ENCODE data around the gene CCR5AS.
"Not testable (repeated sequence)": the region's sequence is repeated elsewhere in the genome, so short reads cannot be mapped to it uniquely, and the experiment has no call there.

Gene CCR5AS

GRCh38 chr3:46426476-46426875 lies 19.6 kb upstream of the CCR5AS start:
- not testable (repeated sequence) for H3K27me3 ChIP-seq (ENCODE audit: control insufficient read depth, insufficient read depth, low read length); H3K9ac ChIP-seq (ENCODE audit: low read depth, low read length)

GRCh38 chr3:46423588-46423987 lies 16.7 kb upstream of the CCR5AS start:
- Histone ChIP-seq H3K36me3 (ENCODE audit: control insufficient read depth, insufficient read depth, low read length) (no peaks in the 10 kb centered on the region), H3K9ac (ENCODE audit: low read depth, low read length) (no peak overlapping the region), H3K9me3 (ENCODE audit: control insufficient read depth, insufficient read depth, low read length) (no peaks in the 10 kb centered on the region), H3K4me3 (ENCODE audit: low read depth, low read length) (no peak overlapping the region), H3K4me1 (ENCODE audit: control insufficient read depth, insufficient read depth, low read length) (peaks cover 2% of the 10 kb centered on the region), H3K27me3 (ENCODE audit: control insufficient read depth, insufficient read depth, low read length) (no peaks in the 10 kb centered on the region)

More at GRCh38 chr3:46426476-46426875, 19.6 kb upstream of the CCR5AS start:
- not testable (repeated sequence) for H3K9me3 ChIP-seq (ENCODE audit: control insufficient read depth, insufficient read depth, low read length); H3K4me1 ChIP-seq (ENCODE audit: control insufficient read depth, insufficient read depth, low read length); H3K36me3 ChIP-seq (ENCODE audit: control insufficient read depth, insufficient read depth, low read length); H3K4me3 ChIP-seq (ENCODE audit: low read depth, low read length)

- no peaks in the 10 kb centered on the region for H3K27me3 ChIP-seq (ENCODE audit: control insufficient read depth, insufficient read depth, low read length)
- no peaks in the 10 kb centered on the region for H3K9me3 ChIP-seq (ENCODE audit: control insufficient read depth, insufficient read depth, low read length)
- H3K36me3 ChIP-seq (ENCODE audit: control insufficient read depth, insufficient read depth, low read length): no peaks in the 10 kb centered on the region
- no peak overlapping the region for H3K9ac ChIP-seq (ENCODE audit: low read depth, low read length)
- H3K4me1 ChIP-seq (ENCODE audit: control insufficient read depth, insufficient read depth, low read length): peaks cover 2% of the 10 kb centered on the region
- no peak overlapping the region for H3K4me3 ChIP-seq (ENCODE audit: low read depth, low read length)
Observed at GRCh38 chr3:46422617-46423016, 15.8 kb upstream of the CCR5AS start.

GRCh38 chr3:46420931-46421330 lies 14.1 kb upstream of the CCR5AS start:
- H3K9me3 ChIP-seq (ENCODE audit: control insufficient read depth, insufficient read depth, low read length): no peaks in the 10 kb centered on the region
- no peaks in the 10 kb centered on the region for H3K27me3 ChIP-seq (ENCODE audit: control insufficient read depth, insufficient read depth, low read length)
- no peak overlapping the region for H3K9ac ChIP-seq (ENCODE audit: low read depth, low read length)
- H3K4me1 ChIP-seq (ENCODE audit: control insufficient read depth, insufficient read depth, low read length): peaks cover 5% of the 10 kb centered on the region
- no peaks in the 10 kb centered on the region for H3K36me3 ChIP-seq (ENCODE audit: control insufficient read depth, insufficient read depth, low read length)
- H3K4me3 ChIP-seq (ENCODE audit: low read depth, low read length): no peak overlapping the region

GRCh38 chr3:46419816-46420215 lies 12.9 kb upstream of the CCR5AS start:
- Histone ChIP-seq H3K4me1 (ENCODE audit: control insufficient read depth, insufficient read depth, low read length) (peaks cover 5% of the 10 kb centered on the region), H3K27me3 (ENCODE audit: control insufficient read depth, insufficient read depth, low read length) (no peaks in the 10 kb centered on the region)

GRCh38 chr3:46417841-46418611 lies 11.2 kb upstream of the CCR5AS start:
- Histone ChIP-seq H3K9me3 (ENCODE audit: control insufficient read depth, insufficient read depth, low read length) (no peaks in the 10 kb centered on the region), H3K36me3 (ENCODE audit: control insufficient read depth, insufficient read depth, low read length) (no peaks in the 10 kb centered on the region), H3K27me3 (ENCODE audit: control insufficient read depth, insufficient read depth, low read length) (no peaks in the 10 kb centered on the region), H3K4me1 (ENCODE audit: control insufficient read depth, insufficient read depth, low read length) (peaks cover 5% of the 10 kb centered on the region), H3K9ac (ENCODE audit: low read depth, low read length) (no peak overlapping the region), H3K4me3 (ENCODE audit: low read depth, low read length) (no peak overlapping the region)

More at GRCh38 chr3:46419816-46420215, 12.9 kb upstream of the CCR5AS start:
- no peak overlapping the region for H3K4me3 ChIP-seq (ENCODE audit: low read depth, low read length)
- no peaks in the 10 kb centered on the region for H3K9me3 ChIP-seq (ENCODE audit: control insufficient read depth, insufficient read depth, low read length)
- H3K9ac ChIP-seq (ENCODE audit: low read depth, low read length): no peak overlapping the region
- no peaks in the 10 kb centered on the region for H3K36me3 ChIP-seq (ENCODE audit: control insufficient read depth, insufficient read depth, low read length)

- Histone ChIP-seq H3K36me3 (ENCODE audit: control insufficient read depth, insufficient read depth, low read length) (no peaks in the 10 kb centered on the region), H3K4me1 (ENCODE audit: control insufficient read depth, insufficient read depth, low read length) (peaks cover 5% of the 10 kb centered on the region), H3K27me3 (ENCODE audit: control insufficient read depth, insufficient read depth, low read length) (no peaks in the 10 kb centered on the region), H3K4me3 (ENCODE audit: low read depth, low read length) (no peak overlapping the region), H3K9me3 (ENCODE audit: control insufficient read depth, insufficient read depth, low read length) (no peaks in the 10 kb centered on the region), H3K9ac (ENCODE audit: low read depth, low read length) (no peak overlapping the region)
Observed at GRCh38 chr3:46416811-46417510, 10.1 kb upstream of the CCR5AS start.

- Histone ChIP-seq H3K9ac (ENCODE audit: low read depth, low read length) (no peak overlapping the region), H3K9me3 (ENCODE audit: control insufficient read depth, insufficient read depth, low read length) (no peaks in the 10 kb centered on the region), H3K4me1 (ENCODE audit: control insufficient read depth, insufficient read depth, low read length) (peaks cover 5% of the 10 kb centered on the region), H3K36me3 (ENCODE audit: control insufficient read depth, insufficient read depth, low read length) (no peaks in the 10 kb centered on the region), H3K4me3 (ENCODE audit: low read depth, low read length) (no peak overlapping the region), H3K27me3 (ENCODE audit: control insufficient read depth, insufficient read depth, low read length) (no peaks in the 10 kb centered on the region)
Observed at GRCh38 chr3:46416125-46416810, 9.4 kb upstream of the CCR5AS start.

- Histone ChIP-seq H3K9me3 (ENCODE audit: control insufficient read depth, insufficient read depth, low read length) (no peaks in the 10 kb centered on the region), H3K9ac (ENCODE audit: low read depth, low read length) (no peak overlapping the region), H3K27me3 (ENCODE audit: control insufficient read depth, insufficient read depth, low read length) (no peaks in the 10 kb centered on the region), H3K4me1 (ENCODE audit: control insufficient read depth, insufficient read depth, low read length) (peaks cover 5% of the 10 kb centered on the region), H3K4me3 (ENCODE audit: low read depth, low read length) (no peak overlapping the region), H3K36me3 (ENCODE audit: control insufficient read depth, insufficient read depth, low read length) (no peaks in the 10 kb centered on the region)
Observed at GRCh38 chr3:46414739-46415138, 7.9 kb upstream of the CCR5AS start.

- Histone ChIP-seq H3K27me3 (ENCODE audit: control insufficient read depth, insufficient read depth, low read length) (no peaks in the 10 kb centered on the region), H3K4me3 (ENCODE audit: low read depth, low read length) (no peak overlapping the region), H3K9ac (ENCODE audit: low read depth, low read length) (no peak overlapping the region), H3K36me3 (ENCODE audit: control insufficient read depth, insufficient read depth, low read length) (no peaks in the 10 kb centered on the region), H3K4me1 (ENCODE audit: control insufficient read depth, insufficient read depth, low read length) (peaks cover 4% of the 10 kb centered on the region), H3K9me3 (ENCODE audit: control insufficient read depth, insufficient read depth, low read length) (no peaks in the 10 kb centered on the region)
Observed at GRCh38 chr3:46413951-46414350, 7.1 kb upstream of the CCR5AS start.

GRCh38 chr3:46412786-46413298 lies 6.0 kb upstream of the CCR5AS start:
- Histone ChIP-seq H3K27me3 (ENCODE audit: control insufficient read depth, insufficient read depth, low read length) (no peaks in the 10 kb centered on the region), H3K36me3 (ENCODE audit: control insufficient read depth, insufficient read depth, low read length) (no peaks in the 10 kb centered on the region), H3K9me3 (ENCODE audit: control insufficient read depth, insufficient read depth, low read length) (no peaks in the 10 kb centered on the region), H3K4me1 (ENCODE audit: control insufficient read depth, insufficient read depth, low read length) (peaks cover 3% of the 10 kb centered on the region), H3K4me3 (ENCODE audit: low read depth, low read length) (no peak overlapping the region), H3K9ac (ENCODE audit: low read depth, low read length) (no peak overlapping the region)
